Body of pancreas (tissue), 4 donors: ENCODE measurements around the gene DGKQ.

Experiments
- POLR2A ChIP-seq, 3 donors: fragments of 450-650 bp; IDR thresholded peaks; one replicate each; pipeline ENCODE4 v1.6.1; 2016; ENCODE audit warnings: antibody characterized with exemption in 3 of 3, mild to moderate bottlenecking in 2 of 3
- TF ChIP-seq, protein P1 (sequence below), 7 experiments: fragments of 450-650 bp in 4 of 7; fragments of 200-600 bp in 3 of 7; sonication (generic) in 3 of 7; IDR thresholded peaks; one replicate each; pipeline ENCODE4 v1.5.1; 2016 to 2019; ENCODE audit warnings: antibody characterized with exemption in 7 of 7

DNA sequence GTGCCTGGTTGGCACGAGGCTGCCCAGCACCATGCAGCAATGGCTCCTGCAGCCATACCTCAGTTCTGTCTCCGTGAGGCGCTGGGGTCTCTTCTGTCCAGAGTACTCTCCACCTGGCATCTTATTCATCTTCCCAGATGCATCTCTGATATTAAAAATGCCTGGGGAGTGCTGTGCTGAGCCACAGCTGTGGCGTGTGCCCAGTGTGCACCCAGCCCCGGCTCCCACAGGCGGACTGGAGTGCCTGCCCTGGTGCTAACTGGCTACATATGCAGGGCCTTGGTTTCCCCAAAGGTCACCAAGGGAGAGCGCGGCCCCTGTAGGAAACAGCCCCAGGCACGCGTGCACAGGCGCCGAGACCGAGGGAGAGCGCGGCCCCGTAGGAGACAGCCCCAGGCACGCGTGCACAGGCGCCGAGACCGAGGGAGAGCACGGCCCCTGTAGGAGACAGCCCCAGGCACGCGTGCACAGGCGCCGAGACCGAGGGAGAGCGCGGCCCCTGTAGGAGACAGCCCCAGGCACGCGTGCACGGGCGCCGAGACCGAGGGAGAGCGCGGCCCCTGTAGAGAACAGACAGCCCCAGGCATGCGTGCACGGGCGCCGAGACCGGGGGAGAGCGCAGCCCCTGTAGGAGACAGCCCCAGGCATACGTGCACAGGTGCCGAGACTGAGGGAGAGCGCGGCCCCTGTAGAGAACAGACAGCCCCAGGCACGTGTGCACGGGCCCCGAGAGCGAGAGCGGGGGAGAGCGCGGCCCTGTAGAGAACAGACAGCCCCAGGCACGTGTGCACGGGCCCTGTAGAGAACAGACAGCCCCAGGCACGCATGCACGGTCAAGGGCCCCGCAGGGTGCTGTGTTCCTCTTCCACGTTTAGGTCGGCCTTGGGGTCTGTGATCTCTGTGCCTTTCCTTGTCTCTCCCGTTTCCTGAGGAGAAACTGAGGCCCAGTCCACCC, 26.6 kb downstream of the DGKQ start:
- TF ChIP-seq POLR2A (IDR thresholded peaks at IDR 0.05): no peak
- TF ChIP-seq, protein P1, sequence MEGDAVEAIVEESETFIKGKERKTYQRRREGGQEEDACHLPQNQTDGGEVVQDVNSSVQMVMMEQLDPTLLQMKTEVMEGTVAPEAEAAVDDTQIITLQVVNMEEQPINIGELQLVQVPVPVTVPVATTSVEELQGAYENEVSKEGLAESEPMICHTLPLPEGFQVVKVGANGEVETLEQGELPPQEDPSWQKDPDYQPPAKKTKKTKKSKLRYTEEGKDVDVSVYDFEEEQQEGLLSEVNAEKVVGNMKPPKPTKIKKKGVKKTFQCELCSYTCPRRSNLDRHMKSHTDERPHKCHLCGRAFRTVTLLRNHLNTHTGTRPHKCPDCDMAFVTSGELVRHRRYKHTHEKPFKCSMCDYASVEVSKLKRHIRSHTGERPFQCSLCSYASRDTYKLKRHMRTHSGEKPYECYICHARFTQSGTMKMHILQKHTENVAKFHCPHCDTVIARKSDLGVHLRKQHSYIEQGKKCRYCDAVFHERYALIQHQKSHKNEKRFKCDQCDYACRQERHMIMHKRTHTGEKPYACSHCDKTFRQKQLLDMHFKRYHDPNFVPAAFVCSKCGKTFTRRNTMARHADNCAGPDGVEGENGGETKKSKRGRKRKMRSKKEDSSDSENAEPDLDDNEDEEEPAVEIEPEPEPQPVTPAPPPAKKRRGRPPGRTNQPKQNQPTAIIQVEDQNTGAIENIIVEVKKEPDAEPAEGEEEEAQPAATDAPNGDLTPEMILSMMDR (IDR thresholded peaks at IDR 0.05): no peak
